HG03439 (cell line): ENCODE data around the gene ZNF486.
A peak's percentile ranks its signal among the peaks of the same experiment; 100 is the strongest.
"Not testable (repeated sequence)": the region's sequence is repeated elsewhere in the genome, so short reads cannot be mapped to it uniquely, and the experiment has no call there.

Experiments
- ATAC-seq: cut with Tn5 transposase; IDR thresholded peaks from one replicate; pipeline ENCODE4 v1.9.1; 2021; ENCODE audit warnings: mild to moderate bottlenecking, moderate library complexity; ENCODE audit not compliant: unreplicated experiment

Gene ZNF486

DNA sequence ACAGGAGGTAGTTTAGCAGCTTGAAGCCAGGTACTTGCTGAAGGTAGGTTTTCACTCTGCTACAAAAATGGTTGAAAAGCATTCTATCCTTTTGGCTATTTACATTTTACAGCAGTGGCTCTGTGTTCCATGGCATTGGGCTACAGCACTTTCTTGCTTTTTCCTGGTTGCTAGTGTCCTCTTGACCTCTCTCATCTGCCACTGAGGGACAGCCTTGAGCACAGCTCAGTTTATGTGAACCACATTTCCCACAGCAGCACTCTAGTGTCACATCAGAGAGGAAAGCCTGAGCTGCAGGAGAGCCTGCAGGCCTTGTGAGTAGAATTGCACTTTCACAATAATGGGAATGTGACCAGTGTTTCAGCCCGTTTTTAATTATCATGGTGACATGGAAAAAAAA lies 54.6 kb downstream of the ZNF486 start:
- not testable (repeated sequence) for ATAC-seq

DNA sequence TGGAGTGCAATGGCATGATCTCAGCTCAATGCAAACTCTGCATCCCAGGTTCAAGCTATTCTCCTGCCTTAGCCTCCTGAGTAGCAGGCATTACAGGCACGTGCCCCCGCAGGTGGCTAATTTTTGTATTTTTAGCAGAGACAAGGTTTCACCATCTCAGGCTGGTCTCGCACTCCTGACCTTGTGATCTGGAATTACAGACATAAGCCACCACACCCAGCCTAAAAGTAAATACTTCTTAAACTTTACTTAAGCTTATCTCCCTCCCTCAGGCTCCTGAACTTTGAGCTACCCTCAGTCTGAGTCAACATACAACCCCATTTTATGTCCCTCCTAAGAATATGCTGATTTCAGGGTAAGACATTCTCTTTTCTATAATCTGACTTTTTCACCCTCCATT lies 66.1 kb downstream of the ZNF486 start:
- no peak for ATAC-seq

DNA sequence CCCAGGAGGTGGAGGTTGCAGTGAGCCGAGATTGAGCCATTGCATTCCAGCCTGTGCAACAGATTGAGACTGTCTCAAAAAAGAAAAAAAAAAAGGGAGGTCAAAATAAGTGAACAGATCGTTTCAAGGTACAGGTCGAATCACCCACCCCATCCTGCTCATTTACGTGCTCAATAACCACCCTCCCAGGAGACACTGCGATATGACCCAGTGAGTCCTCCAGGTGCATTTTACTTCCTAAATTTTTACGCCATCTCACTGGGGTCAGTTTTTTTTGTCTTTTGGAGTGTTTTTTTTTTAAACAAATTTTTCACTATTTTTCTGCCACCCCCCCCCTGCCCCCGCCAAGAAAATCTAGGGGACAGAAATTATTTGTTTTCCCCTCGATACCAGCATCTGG lies 68.1 kb downstream of the ZNF486 start:
- ATAC-seq: no peak

DNA sequence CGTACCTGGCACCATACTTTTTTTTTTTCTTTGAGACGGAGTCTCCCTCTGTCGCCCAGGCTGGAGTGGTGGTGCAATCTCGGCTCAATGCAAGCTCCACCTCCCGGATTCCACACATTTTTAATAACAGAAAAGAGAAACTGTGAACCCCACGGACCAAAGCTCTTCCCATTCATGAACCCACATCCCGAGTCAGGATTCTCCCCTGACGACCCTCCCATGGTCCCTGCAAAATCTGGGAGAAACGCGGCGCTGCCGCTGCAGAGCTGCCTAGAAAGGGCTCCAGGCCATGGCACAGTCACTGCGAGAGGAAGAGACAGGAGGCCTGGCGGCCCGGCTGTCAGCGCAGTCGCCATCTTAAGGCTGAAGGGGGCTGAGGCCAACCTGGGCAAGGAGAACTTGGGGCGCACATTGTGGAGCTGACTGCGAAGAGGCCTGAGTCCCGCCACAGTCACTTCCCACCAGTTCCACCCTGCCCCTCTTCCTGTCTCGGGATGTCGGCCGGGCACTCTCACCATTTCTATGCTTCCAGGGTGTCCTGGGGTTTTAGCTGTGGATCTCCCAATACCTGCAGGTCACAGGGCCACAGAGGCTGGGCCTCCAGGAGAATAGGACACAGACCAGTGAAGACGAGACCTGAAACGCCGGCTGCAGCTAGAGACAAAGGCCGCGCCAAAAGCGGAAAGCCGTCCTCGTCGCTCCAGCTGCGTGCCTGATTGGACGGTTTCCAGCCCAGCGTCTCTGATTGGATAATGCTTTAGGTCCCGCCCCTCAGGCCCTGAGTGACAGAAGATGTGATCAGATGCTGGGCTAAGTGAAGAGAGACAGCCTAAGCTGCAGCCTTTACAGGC lies 71.0 kb downstream of the ZNF486 start:
- peak; percentile 75 for ATAC-seq

DNA sequence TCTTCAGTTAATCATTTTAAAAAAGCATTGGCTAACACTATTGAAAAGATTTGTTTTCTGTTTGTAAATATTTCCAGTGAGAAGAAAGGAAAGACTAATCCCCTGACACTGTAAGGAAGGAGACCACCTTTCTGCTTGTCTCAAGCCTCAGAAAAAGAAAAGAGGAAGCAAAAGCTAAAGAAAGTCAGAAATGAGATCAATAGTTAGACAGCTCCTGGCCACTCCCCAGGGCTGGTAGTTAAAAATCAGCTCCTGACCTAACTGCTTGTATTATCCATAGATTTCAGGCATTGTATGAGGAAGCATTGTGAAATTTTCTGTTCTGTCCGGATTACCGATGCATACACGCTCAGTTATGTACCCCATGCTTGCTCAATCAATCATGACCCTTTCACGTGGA lies 76.6 kb downstream of the ZNF486 start:
- no peak for ATAC-seq

DNA sequence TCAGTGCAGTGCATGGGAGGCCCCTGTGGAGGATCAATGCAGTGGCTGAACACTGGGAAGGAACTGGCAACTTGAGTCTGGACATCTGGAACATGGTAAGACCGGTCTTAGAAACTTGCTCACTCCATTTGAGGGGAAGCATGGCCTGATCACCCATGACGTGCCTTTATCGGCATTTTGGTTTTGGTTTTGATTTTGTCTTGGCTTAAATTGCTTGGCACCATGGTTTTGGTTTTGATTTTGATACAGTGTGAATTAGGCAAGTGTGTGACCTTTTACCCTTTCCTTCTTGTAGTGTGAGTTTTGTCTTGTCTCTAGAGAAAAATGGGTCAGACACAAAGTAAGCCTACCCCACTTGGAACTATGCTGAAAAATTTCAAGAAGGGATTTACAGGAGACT lies 77.3 kb downstream of the ZNF486 start:
- ATAC-seq: no peak

DNA sequence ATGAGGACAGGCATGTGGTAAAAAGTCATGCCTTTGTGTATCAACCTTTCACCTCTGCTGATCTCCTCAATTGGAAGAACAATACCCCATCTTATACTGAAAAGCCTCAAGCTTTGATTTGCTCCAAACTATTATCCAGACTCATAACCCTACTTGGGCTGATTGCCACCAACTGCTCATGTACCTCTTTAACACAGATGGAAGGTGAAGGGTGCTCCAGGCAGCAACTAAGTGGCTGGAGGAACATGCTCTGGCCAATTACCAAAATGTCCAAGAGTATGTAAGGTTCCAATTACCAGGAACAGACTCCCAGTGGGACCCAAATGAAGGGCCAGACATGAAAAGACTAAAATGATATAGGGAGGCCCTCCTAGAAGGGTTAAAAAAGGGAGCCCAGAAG lies 78.3 kb downstream of the ZNF486 start:
- no peak for ATAC-seq

DNA sequence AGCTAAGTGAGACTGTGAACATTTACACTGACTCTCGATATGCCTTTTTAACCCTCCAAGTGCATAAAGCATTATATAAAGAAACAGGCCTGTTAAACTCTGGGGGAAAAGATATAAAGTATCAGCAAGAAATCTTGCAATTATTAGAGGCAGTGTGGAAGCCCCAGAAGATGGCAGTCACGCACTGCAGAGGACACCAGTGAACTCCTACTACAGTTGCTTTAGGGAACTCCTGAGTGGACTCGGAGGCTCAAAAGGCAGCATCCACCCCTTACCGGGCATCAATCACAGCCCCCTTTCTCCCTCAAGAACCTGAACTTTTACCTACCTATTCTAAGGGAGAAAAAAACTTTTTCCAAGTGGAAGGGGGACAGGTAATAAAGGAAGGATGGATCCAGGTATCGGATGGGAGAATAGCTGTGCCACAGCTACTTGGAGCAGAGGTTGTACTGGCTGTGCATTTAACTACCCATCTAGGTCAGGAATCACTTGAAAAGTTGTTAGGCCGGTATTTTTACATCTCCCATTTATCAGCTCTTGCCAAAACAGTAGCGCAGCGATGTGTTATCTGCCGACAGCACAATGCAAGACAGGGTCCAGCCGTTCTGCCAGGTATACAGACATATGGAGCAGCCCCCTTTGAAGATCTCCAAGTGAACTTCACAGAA lies 80.1 kb downstream of the ZNF486 start:
- ATAC-seq: no peak

DNA sequence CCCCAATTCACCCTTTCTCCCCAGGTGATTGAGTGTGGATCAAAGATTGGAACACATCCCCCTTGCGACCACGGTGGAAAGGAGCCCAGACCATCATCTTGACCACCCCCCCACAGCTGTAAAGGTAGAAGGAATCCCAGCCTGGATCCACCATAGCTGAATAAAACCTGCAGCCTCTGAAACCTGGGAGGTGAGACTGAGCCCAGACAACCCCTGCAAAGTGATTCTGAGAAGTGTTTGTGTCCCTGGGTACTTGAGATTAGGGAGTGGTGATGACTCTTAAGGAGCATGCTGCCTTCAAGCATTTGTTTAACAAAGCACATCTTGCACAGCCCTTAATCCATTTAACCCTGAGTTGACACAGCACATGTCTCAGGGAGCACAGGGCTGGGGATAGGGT lies 81.2 kb downstream of the ZNF486 start:
- not testable (repeated sequence) for ATAC-seq
